OCI-LY7 (cell line): ENCODE data around the gene RO60. TPM values are rescaled to one million over a fixed set of nuclear protein-coding genes. Genes with fewer than 3 reads are reported as not detected.
A peak's percentile ranks its signal among the peaks of the same experiment; 100 is the strongest.

Source experiments
- BruUV-seq: library from RNA; stranded (reverse); fragments of 400-500 nt; replicated peaks from 2 replicates; lab custom pipeline; 2021; lab: Mats Ljungman, UMichigan
- CTCF ChIA-PET: fragments of 300-600 bp; sonication (Branson Sonifier 250); formaldehyde crosslinking; loops from one replicate; lab custom pipeline; 2022; ENCODE audit warnings: antibody characterized with exemption; ENCODE audit not compliant: unreplicated experiment; lab: Charles Lee
- POLR2A ChIA-PET: fragments of 300-600 bp; sonication (Branson Sonifier 250); formaldehyde crosslinking; loops from one replicate; lab custom pipeline; 2022; ENCODE audit warnings: antibody characterized with exemption; lab: Charles Lee
- DNase-seq: peaks from one replicate; pipeline ENCODE4 v3.0.0-alpha.2; 2015; ENCODE audit warnings: low spot score
- H2AFZ ChIP-seq: fragments of 200-600 bp; sonication (generic), shearing (Covaris generic); 2 replicates; pipeline ENCODE4 v1.6.1; 2014; ENCODE audit warnings: mild to moderate bottlenecking, antibody characterized with exemption, low read length, moderate library complexity
- H3K27ac ChIP-seq: fragments of 200-600 bp; sonication (generic); 2 replicates; pipeline ENCODE4 v1.5.1; 2014; ENCODE audit warnings: mixed run types, low read depth, mild to moderate bottlenecking, moderate library complexity, low read length, inconsistent platforms; ENCODE audit not compliant: poor library complexity, severe bottlenecking
- H3K36me3 ChIP-seq: fragments of 200-600 bp; sonication (generic); 2 replicates; pipeline ENCODE4 v1.6.1; 2014; ENCODE audit warnings: mild to moderate bottlenecking, antibody characterized with exemption, low read length, moderate library complexity, mixed read lengths; ENCODE audit not compliant: insufficient read depth
- H3K4me1 ChIP-seq: fragments of 200-600 bp; sonication (generic); 2 replicates; pipeline ENCODE4 v1.5.1; 2014; ENCODE audit warnings: mild to moderate bottlenecking, low read length; ENCODE audit not compliant: insufficient read depth, poor library complexity, severe bottlenecking
- H3K4me2 ChIP-seq: fragments of 200-600 bp; sonication (generic); 2 replicates; pipeline ENCODE4 v1.6.1; 2014; ENCODE audit warnings: mild to moderate bottlenecking, low read length
- H3K4me3 ChIP-seq: fragments of 200-600 bp; sonication (generic); 2 replicates; pipeline ENCODE4 v1.5.1; 2014; ENCODE audit warnings: mild to moderate bottlenecking, low read depth, low read length; ENCODE audit not compliant: poor library complexity, severe bottlenecking
- H3K79me2 ChIP-seq: fragments of 200-600 bp; sonication (generic); 2 replicates; pipeline ENCODE4 v1.6.1; 2016; ENCODE audit warnings: low read depth, mild to moderate bottlenecking, low read length, moderate library complexity, mixed read lengths; ENCODE audit not compliant: insufficient read depth
- H3K9me2 ChIP-seq: fragments of 200-600 bp; sonication (generic); 2 replicates; pipeline ENCODE4 v1.6.1; 2016; ENCODE audit warnings: mild to moderate bottlenecking, low read length, mixed read lengths; ENCODE audit not compliant: insufficient read depth
- H3K9me3 ChIP-seq: fragments of 200-600 bp; sonication (generic); 2 replicates; pipeline ENCODE4 v1.6.1; 2014; ENCODE audit warnings: mild to moderate bottlenecking, mixed run types, low read length, mixed read lengths
- H4K20me1 ChIP-seq: fragments of 200-600 bp; sonication (generic); 2 replicates; pipeline ENCODE4 v1.6.1; 2014; ENCODE audit warnings: mild to moderate bottlenecking, antibody characterized with exemption, low read length, moderate library complexity, mixed read lengths; ENCODE audit not compliant: insufficient read depth
- EZH2phosphoT487 ChIP-seq: fragments of 200-600 bp; sonication (generic); IDR thresholded peaks from 2 replicates; pipeline ENCODE4 v1.6.1; 2018; ENCODE audit warnings: low read depth, borderline replicate concordance, mild to moderate bottlenecking, mixed run types, antibody characterized with exemption, low read length, moderate library complexity, mixed read lengths
- intact Hi-C: fragments of 100-400 bp; cut with micrococcal nuclease; formaldehyde crosslinking; loops from one replicate; pipeline ENCODE4 v1.10.0; 2022; ENCODE audit not compliant: unreplicated experiment
- total RNA-seq, 2 experiments: library from RNA; depleted of rRNA in 1 of 2; stranded (reverse); fragments of >200 nt in 1 of 2; shearing (Covaris generic) in 1 of 2; gene quantifications; 2 replicates each; pipeline ENCODE4 v1.2.3, GENCODE V29; 2014 to 2022
- TF ChIP-seq, protein P1 (sequence below): fragments of 200-600 bp; sonication (generic); conservative IDR thresholded peaks from 2 replicates; pipeline ENCODE4 v1.5.1; 2014; ENCODE audit warnings: mild to moderate bottlenecking, antibody characterized with exemption, low read length, moderate library complexity, mixed read lengths

Gene RO60
- total RNA-seq, 2 experiments from 2014 or later = 70.4 to 83.3 TPM

DNA sequence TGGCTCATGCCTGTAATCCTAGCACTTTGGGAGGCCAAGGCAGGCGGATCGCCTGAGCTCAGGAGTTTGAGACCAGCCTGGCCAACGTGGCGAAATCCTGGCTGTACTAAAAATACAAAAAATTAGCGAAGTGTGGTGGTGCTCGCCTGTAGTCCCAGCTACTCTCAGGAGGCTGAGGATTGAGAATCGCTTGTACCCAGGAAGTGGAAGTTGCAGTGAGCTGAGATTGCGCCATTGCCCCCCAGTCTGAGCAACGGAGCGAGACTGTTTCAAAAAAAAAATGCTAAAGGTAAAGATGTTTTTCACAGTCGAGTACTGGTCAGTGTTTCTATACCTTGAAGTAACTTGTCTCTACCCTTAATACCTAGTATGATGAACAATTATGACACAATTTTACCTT is 34.7 kb downstream of the RO60 start:
- TF ChIP-seq, protein P1, sequence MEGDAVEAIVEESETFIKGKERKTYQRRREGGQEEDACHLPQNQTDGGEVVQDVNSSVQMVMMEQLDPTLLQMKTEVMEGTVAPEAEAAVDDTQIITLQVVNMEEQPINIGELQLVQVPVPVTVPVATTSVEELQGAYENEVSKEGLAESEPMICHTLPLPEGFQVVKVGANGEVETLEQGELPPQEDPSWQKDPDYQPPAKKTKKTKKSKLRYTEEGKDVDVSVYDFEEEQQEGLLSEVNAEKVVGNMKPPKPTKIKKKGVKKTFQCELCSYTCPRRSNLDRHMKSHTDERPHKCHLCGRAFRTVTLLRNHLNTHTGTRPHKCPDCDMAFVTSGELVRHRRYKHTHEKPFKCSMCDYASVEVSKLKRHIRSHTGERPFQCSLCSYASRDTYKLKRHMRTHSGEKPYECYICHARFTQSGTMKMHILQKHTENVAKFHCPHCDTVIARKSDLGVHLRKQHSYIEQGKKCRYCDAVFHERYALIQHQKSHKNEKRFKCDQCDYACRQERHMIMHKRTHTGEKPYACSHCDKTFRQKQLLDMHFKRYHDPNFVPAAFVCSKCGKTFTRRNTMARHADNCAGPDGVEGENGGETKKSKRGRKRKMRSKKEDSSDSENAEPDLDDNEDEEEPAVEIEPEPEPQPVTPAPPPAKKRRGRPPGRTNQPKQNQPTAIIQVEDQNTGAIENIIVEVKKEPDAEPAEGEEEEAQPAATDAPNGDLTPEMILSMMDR = no peak
- TF ChIP-seq EZH2phosphoT487 = no peak
- ChIA-PET POLR2A (interaction anchor here (0.7 to 2.5 kb wide), 3 partner anchors 9 to 61 kb away, joined by 3 to 8 read pairs (median 4); partner anchors contain the start of gene GLRX2), CTCF (no interaction called here)
- no peaks in the 10 kb centered on the region for H3K4me1 ChIP-seq
- H3K9me2 ChIP-seq = no peaks in the 10 kb centered on the region
- no peak overlapping the region for H3K27ac ChIP-seq
- H2AFZ ChIP-seq = no peak overlapping the region
- H3K9me3 ChIP-seq = no peaks in the 10 kb centered on the region
- BruUV-seq = no TSS peak
- no peak overlapping the region for H3K4me3 ChIP-seq
- no peaks in the 10 kb centered on the region for H3K79me2 ChIP-seq
- peaks cover 62% of the 10 kb centered on the region for H3K36me3 ChIP-seq
- intact Hi-C loops = no loop called here
- no peaks in the 10 kb centered on the region for H4K20me1 ChIP-seq
- no peak for DNase-seq
- H3K4me2 ChIP-seq = no peak overlapping the region

DNA sequence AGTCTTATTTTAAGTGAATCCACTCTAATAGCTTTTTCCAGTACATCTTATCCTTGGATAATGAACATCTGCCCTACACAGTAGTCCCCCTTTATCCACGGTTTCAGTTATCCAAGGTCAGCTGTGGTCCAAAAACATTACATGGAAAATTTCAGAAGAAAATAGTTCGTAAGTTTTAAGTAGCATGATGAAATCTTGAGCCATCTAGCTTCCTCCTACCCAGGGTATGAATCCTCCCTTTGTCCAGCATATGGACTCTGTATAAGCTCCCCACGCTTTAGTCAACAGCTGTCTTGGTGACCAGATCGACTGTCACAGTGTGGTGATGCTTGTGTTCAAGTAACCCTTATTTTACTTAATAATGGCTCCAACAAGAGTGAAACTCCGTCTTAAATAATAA is 43.2 kb downstream of the RO60 start:
- BruUV-seq = no TSS peak
- Histone ChIP-seq H3K36me3 (peaks cover 29% of the 10 kb centered on the region), H2AFZ (no peak overlapping the region), H4K20me1 (no peaks in the 10 kb centered on the region), H3K79me2 (no peaks in the 10 kb centered on the region), H3K4me2 (no peak overlapping the region), H3K27ac (no peak overlapping the region), H3K9me3 (no peaks in the 10 kb centered on the region), H3K9me2 (no peaks in the 10 kb centered on the region), H3K4me3 (no peak overlapping the region), H3K4me1 (peaks cover 15% of the 10 kb centered on the region)
- DNase-seq = no peak
- no peak for TF ChIP-seq EZH2phosphoT487
- TF ChIP-seq, protein P1 = no peak
- intact Hi-C loops = no loop called here
- ChIA-PET POLR2A (interaction anchor here (0.5 to 3.9 kb wide), 4 partner anchors 9 to 46 kb away, joined by 3 to 18 read pairs (median 6); no protein-coding TSS in a partner anchor), CTCF (interaction anchor here (0.8 kb wide), 1 partner anchor 33 kb away, joined by 4 read pairs; no protein-coding TSS in a partner anchor)

DNA sequence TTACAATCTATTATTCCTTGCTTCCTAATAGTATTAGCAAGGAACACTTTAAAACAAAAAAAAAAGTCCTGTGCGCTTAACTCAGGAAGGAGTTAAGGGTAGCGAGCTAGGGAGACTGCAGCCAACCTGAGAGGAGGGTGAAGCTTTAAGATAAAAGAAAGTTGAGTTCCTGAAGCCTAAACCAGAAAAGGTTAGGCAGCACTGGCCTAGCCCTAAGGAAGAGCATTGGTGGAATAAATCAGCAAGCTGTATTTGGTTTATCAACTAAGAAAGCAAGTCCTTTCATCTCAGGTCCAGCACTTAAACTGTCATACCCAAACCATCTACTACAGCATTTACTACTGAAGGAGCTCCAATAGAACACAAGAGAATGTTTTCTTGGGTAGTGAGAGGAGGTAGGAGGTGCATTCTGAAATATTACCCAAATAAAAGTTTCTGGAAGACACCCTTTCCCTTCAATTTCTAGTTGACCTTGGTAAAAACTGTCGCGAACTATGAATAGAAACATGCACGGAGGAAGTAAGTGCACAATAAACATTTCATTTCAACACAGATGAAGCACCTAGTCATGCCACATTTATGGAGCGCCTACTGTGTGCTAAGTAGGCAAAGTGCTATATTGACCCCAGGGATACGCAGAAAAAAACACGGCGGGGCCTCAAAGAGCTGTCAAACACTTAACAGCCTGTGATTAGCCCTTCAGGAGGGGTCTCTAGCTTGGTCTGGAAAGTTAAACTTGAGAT is 44.5 kb downstream of the RO60 start:
- Histone ChIP-seq H3K27ac (no peak overlapping the region), H3K36me3 (peaks cover 23% of the 10 kb centered on the region), H3K9me3 (no peaks in the 10 kb centered on the region), H2AFZ (peak overlapping the region; percentile 97), H4K20me1 (no peaks in the 10 kb centered on the region), H3K9me2 (no peaks in the 10 kb centered on the region), H3K4me1 (peaks cover 15% of the 10 kb centered on the region), H3K4me2 (peak overlapping the region; percentile 92), H3K4me3 (peak overlapping the region; percentile 84), H3K79me2 (no peaks in the 10 kb centered on the region)
- DNase-seq = no peak
- intact Hi-C loops = no loop called here
- POLR2A ChIA-PET = interaction anchor here (0.6 to 3.9 kb wide), 6 partner anchors 10 to 475 kb away, joined by 3 to 18 read pairs (median 5); partner anchors contain the start of genes RO60 and UCHL5
- no peak for TF ChIP-seq EZH2phosphoT487
- TF ChIP-seq, protein P1 = no peak
- CTCF ChIA-PET = no interaction called here
- BruUV-seq = no TSS peak
